Measurements from ENCODE around the gene NSUN5.

- no peak for TF ChIP-seq CTCF (IDR thresholded peaks at IDR 0.05)
- TF ChIP-seq POLR2A (IDR thresholded peaks at IDR 0.05), result no peak
- TF ChIP-seq EP300 (IDR thresholded peaks at IDR 0.05), result no peak
Measured at GRCh38 chr7:73329861-73330581, 21.4 kb upstream of the NSUN5 start.

Measured in tibial nerve (tissue), 4 donors.